Measurements from ENCODE around the gene GAB2.
"Not testable (repeated sequence)": the region's sequence is repeated elsewhere in the genome, so short reads cannot be mapped to it uniquely, and the experiment has no call there.

GAB2 gene

DNA sequence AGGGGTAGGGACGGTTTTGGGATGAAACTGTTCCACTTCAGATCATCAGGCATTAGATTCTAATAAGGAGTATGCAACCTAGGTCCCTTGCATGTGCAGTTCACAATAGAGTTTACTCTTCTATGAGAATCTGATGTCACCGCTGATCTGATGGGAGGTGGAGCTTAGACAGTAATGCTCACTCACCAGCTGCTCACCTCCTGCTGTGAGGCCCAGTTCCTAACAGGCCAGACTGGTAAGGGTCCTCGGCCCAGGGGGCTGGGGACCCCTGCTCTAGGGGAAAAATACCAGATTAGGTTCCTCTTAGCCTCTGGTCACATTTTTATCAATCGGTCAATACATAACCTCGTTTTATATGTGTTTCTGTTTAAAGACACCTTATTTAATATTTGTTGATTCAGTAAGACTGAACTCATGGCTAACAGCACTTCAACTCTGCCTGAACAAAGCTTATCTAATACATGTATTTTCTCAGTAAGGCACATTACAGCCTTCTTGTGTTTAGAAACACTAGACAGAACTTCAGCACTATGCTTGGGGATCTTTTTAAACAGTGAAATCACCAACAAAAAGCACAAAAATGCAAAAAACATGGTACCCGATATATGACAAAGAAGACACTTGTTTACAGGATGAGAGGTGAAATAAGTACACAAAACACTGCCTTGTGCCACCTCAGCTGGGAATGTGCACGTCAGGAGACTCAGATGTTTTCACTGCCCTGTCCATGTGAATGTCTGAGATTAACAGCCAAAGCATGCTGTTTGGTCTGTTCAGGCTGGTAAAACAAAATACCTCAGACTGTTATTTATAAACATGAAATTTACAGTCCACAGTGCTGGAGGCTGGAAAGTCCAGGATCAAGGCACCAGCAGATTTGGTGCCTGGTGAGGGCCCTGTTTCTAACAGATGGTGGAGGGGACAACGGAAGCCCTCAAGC is 121.4 kb downstream of the GAB2 start:
- Histone ChIP-seq H3K9me3 (no peaks in the 10 kb centered on the region), H3K27ac (peak overlapping the region; percentile 99), H3K36me3 (no peaks in the 10 kb centered on the region), H3K4me1 (ENCODE audit: control insufficient read depth in 1 of 2, insufficient read depth in 1 of 2, low read depth in 1 of 2, low read length in 1 of 2) (peaks cover 55 to 58% of the 10 kb centered on the region in 2 experiments), H3K27me3 (no peaks in the 10 kb centered on the region), H3K4me3 (ENCODE audit: low read depth in 1 of 2, low read length in 1 of 2) (no peak overlapping the region)
- TF ChIP-seq CTCF (IDR thresholded peaks at IDR 0.05), result no peak

DNA sequence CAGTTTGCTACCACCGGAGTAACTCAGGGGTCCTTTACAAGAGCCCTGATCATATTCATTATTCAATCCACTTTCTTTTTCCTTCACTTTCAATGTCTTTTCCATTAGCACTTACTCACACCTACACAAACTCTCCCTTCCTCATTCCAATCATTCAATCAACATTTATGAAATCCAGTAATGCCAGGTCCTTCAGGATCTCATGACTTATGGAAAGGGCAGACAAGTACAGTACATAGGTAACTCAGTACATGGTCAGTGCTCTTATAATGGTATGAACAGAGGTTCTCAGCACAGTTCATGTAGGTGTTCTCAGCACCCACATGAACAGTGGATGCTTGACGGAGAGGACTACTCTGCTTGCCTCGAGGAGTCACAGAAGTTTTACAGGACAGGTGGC is 122.3 kb downstream of the GAB2 start:
- no peaks in the 10 kb centered on the region for H3K36me3 ChIP-seq
- H3K4me1 ChIP-seq (ENCODE audit: control insufficient read depth in 1 of 2, insufficient read depth in 1 of 2, low read depth in 1 of 2, low read length in 1 of 2), result peaks cover 64 to 67% of the 10 kb centered on the region in 2 experiments
- no peaks in the 10 kb centered on the region for H3K9me3 ChIP-seq
- no peaks in the 10 kb centered on the region for H3K27me3 ChIP-seq
- peak overlapping the region; percentile 99 for H3K27ac ChIP-seq
- H3K4me3 ChIP-seq (ENCODE audit: low read depth in 1 of 2, low read length in 1 of 2), result no peak overlapping the region
- no peak for TF ChIP-seq CTCF (IDR thresholded peaks at IDR 0.05)

DNA sequence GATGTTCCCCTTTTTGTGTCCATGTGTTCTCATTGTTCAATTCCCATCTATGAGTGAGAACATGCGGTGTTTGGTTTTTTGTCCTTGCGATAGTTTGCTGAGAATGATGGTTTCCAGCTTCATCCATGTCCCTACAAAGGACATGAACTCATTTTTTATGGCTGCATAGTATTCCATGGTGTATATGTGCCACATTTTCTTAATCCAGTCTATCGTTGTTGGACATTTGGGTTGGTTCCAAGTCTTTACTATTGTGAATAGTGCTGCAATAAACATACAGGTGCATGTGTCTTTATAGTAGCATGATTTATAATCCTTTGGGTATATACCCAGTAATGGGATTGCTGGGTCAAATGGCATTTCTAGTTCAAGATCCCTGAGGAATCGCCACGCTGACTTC is 123.5 kb downstream of the GAB2 start:
- H3K9me3 ChIP-seq; H3K36me3 ChIP-seq; H3K27me3 ChIP-seq; H3K4me3 ChIP-seq (ENCODE audit: low read depth in 1 of 2, low read length in 1 of 2): not testable (repeated sequence)
- peaks cover 72 to 77% of the 10 kb centered on the region in 2 experiments for H3K4me1 ChIP-seq (ENCODE audit: control insufficient read depth in 1 of 2, insufficient read depth in 1 of 2, low read depth in 1 of 2, low read length in 1 of 2)
- peak overlapping the region; percentile 99 for H3K27ac ChIP-seq

DNA sequence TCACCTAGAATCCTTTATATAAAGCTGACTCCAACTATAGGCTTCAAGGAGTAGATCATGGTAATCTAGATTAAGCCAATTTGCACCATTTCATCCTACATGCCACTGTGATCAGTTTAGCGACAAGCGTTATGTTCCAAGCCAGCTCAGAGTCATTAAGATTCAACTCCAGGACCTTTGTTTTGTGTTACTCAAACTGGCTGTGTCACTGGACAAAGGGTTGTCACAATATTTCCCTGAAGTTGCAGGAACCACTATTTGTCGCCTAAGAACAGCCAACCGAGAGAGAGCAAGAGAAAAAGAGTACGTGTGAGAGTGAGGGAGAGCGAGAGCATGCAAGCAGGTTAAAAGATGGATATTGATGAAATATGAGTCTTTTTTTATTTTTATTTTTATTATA is 124.1 kb downstream of the GAB2 start:
- Histone ChIP-seq H3K9me3 (no peaks in the 10 kb centered on the region), H3K36me3 (no peaks in the 10 kb centered on the region), H3K27ac (peak overlapping the region; percentile 99), H3K4me1 (ENCODE audit: control insufficient read depth in 1 of 2, insufficient read depth in 1 of 2, low read depth in 1 of 2, low read length in 1 of 2) (peaks cover 78 to 83% of the 10 kb centered on the region in 2 experiments), H3K4me3 (ENCODE audit: low read depth in 1 of 2, low read length in 1 of 2) (peak overlapping the region; percentile 33 to 41), H3K27me3 (no peaks in the 10 kb centered on the region)
- no peak for TF ChIP-seq CTCF (IDR thresholded peaks at IDR 0.05)

DNA sequence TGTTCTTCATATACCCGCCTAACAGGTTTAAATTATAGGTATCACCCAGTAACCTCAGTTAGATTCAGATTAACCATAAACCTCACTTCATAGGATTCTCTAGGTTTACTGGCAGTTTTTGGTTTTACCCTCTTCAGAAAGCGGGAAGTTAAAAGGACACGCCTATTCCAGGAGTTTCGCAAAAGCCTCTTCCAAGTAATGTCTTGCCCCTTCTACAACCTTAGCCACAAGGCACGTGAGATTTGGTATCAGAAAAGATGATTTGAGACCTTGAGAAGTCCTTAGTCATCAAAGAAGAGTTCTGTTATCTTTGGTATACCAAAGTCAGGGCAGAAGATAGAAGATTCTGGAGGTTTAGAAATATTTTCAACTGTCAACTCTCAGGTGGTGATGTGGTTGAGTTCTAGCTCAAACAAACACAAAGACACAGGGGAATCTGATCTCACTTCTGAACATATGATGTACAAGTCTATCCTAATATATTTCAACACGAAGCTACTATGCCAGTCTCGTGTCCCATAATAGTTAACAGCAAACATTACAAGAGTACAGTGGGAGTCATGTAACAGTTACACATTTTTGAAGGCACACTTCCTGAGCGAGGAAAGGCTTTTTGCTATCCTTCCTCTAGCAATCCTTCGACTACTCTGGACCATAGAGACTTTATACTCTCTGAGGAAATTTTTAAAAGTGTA is 125.4 kb downstream of the GAB2 start:
- H3K27me3 ChIP-seq, result no peaks in the 10 kb centered on the region
- H3K36me3 ChIP-seq, result no peaks in the 10 kb centered on the region
- H3K4me1 ChIP-seq (ENCODE audit: control insufficient read depth in 1 of 2, insufficient read depth in 1 of 2, low read depth in 1 of 2, low read length in 1 of 2), result peaks cover 81 to 89% of the 10 kb centered on the region in 2 experiments
- H3K9me3 ChIP-seq, result no peaks in the 10 kb centered on the region
- peak overlapping the region; percentile 99 for H3K27ac ChIP-seq
- peak; percentile 11 for TF ChIP-seq CTCF (IDR thresholded peaks at IDR 0.05)
- H3K4me3 ChIP-seq (ENCODE audit: low read depth in 1 of 2, low read length in 1 of 2), result peak overlapping the region; percentile 33 to 41

Measured in neutrophil (primary cell).